Measurements from ENCODE around the gene CALU.

DNA sequence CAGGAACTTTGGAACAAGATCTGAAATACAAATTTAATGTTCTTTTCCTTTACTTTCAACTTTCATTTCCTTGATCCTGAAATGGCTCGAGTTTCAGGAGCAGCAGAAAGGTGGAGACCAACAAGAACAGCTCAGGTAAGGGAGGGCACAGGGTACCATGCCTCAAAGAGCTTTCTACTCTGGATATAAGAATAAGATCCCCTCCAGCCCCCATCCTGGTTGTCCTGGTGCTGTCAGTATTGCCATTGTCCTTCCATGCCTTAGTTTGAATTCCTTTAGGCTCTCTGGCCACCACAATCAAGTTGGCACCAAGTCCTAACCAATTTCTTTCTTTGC, 12.5 kb upstream of the CALU start:
- TF ChIP-seq, protein P1, sequence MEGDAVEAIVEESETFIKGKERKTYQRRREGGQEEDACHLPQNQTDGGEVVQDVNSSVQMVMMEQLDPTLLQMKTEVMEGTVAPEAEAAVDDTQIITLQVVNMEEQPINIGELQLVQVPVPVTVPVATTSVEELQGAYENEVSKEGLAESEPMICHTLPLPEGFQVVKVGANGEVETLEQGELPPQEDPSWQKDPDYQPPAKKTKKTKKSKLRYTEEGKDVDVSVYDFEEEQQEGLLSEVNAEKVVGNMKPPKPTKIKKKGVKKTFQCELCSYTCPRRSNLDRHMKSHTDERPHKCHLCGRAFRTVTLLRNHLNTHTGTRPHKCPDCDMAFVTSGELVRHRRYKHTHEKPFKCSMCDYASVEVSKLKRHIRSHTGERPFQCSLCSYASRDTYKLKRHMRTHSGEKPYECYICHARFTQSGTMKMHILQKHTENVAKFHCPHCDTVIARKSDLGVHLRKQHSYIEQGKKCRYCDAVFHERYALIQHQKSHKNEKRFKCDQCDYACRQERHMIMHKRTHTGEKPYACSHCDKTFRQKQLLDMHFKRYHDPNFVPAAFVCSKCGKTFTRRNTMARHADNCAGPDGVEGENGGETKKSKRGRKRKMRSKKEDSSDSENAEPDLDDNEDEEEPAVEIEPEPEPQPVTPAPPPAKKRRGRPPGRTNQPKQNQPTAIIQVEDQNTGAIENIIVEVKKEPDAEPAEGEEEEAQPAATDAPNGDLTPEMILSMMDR (IDR thresholded peaks at IDR 0.05; ENCODE audit: poor library complexity, severe bottlenecking) = no peak
- no peak for TF ChIP-seq EZH2 (IDR thresholded peaks at IDR 0.05; ENCODE audit: borderline replicate concordance, insufficient read depth, low read length, poor library complexity, severe bottlenecking)
- no peak for TF ChIP-seq POLR2AphosphoS5 (IDR thresholded peaks at IDR 0.05)
- TF ChIP-seq, protein P2, sequence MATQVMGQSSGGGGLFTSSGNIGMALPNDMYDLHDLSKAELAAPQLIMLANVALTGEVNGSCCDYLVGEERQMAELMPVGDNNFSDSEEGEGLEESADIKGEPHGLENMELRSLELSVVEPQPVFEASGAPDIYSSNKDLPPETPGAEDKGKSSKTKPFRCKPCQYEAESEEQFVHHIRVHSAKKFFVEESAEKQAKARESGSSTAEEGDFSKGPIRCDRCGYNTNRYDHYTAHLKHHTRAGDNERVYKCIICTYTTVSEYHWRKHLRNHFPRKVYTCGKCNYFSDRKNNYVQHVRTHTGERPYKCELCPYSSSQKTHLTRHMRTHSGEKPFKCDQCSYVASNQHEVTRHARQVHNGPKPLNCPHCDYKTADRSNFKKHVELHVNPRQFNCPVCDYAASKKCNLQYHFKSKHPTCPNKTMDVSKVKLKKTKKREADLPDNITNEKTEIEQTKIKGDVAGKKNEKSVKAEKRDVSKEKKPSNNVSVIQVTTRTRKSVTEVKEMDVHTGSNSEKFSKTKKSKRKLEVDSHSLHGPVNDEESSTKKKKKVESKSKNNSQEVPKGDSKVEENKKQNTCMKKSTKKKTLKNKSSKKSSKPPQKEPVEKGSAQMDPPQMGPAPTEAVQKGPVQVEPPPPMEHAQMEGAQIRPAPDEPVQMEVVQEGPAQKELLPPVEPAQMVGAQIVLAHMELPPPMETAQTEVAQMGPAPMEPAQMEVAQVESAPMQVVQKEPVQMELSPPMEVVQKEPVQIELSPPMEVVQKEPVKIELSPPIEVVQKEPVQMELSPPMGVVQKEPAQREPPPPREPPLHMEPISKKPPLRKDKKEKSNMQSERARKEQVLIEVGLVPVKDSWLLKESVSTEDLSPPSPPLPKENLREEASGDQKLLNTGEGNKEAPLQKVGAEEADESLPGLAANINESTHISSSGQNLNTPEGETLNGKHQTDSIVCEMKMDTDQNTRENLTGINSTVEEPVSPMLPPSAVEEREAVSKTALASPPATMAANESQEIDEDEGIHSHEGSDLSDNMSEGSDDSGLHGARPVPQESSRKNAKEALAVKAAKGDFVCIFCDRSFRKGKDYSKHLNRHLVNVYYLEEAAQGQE (IDR thresholded peaks at IDR 0.05; ENCODE audit: borderline replicate concordance) = no peak
- no peak for TF ChIP-seq MXI1 (conservative IDR thresholded peaks at IDR 0.05; ENCODE audit: poor library complexity, severe bottlenecking)
- TF ChIP-seq TAF1 (IDR thresholded peaks at IDR 0.05; ENCODE audit: low read depth) = no peak
- no peak for TF ChIP-seq EP300 (conservative IDR thresholded peaks at IDR 0.05; ENCODE audit: poor library complexity, severe bottlenecking)
- no peak for TF ChIP-seq SMC3 (conservative IDR thresholded peaks at IDR 0.05; ENCODE audit: poor library complexity)
- TF ChIP-seq RAD21 (conservative IDR thresholded peaks at IDR 0.05) = no peak
